Measurements from ENCODE around the gene PDE7B.

- no peak for TF ChIP-seq GATA2 (IDR thresholded peaks at IDR 0.05; ENCODE audit: low read depth, low read length)
- TF ChIP-seq GATA3 (IDR thresholded peaks at IDR 0.05; ENCODE audit: low read depth, low read length), result no peak
Measured at GRCh38 chr6:136137008-136137692, 285.6 kb downstream of the PDE7B start.
